HCT116 (cell line): ENCODE results near the gene LRRK1. TPM values are rescaled to one million over a fixed set of nuclear protein-coding genes. Genes with fewer than 3 reads are reported as not detected.

ENCODE experiments used
- ATAC-seq: fragments of 200-7000 bp; cut with Tn5 transposase; 2 replicates; pipeline ENCODE4 v1.9.1; 2020; ENCODE audit warnings: mild to moderate bottlenecking, moderate library complexity
- BruUV-seq: library from RNA; stranded (reverse); fragments of 400-500 nt; replicated peaks from 2 replicates; lab custom pipeline; 2021; lab: Mats Ljungman, UMichigan
- CTCF ChIA-PET: fragments of 300-600 bp; sonication (Branson Sonifier 250); formaldehyde crosslinking; loops from one replicate; lab custom pipeline; 2021; ENCODE audit warnings: antibody characterized with exemption; lab: Charles Lee
- POLR2A ChIA-PET: fragments of 300-600, 350-600 bp; sonication (Branson Sonifier 250); formaldehyde crosslinking; loops from one replicate; lab custom pipeline; 2021; ENCODE audit warnings: antibody characterized with exemption; lab: Charles Lee
- RAD21 ChIA-PET, 2 experiments: fragments of 300-600 bp; sonication (Branson Sonifier 250); formaldehyde crosslinking; loops; one replicate each; lab custom pipeline; 2023; ENCODE audit warnings: low total read pairs in 2 of 2; ENCODE audit not compliant: uncharacterized antibody in 2 of 2, unreplicated experiment in 2 of 2, low non-redundant PET in 1 of 2; lab: Charles Lee
- DNase-seq: peaks from one replicate; pipeline ENCODE4 v3.0.0-alpha.2; 2010; ENCODE audit warnings: low read depth, low spot score
- H2AFZ ChIP-seq: fragments of 200-600 bp; shearing (Covaris generic), sonication (generic); 2 replicates; pipeline ENCODE4 v1.6.1; 2017; ENCODE audit warnings: low read depth, mixed run types, mixed read lengths, antibody characterized with exemption, low read length; ENCODE audit not compliant: poor library complexity, severe bottlenecking
- H3K27ac ChIP-seq: 2 replicates; pipeline ENCODE4 v1.5.1; 2012; ENCODE audit warnings: low read depth, low read length
- H3K27me3 ChIP-seq: fragments of 200-600 bp; sonication (generic); 2 replicates; pipeline ENCODE4 v1.6.1; 2016; ENCODE audit warnings: mixed run types, low read length, mixed read lengths; ENCODE audit not compliant: insufficient read depth
- H3K36me3 ChIP-seq, 2 experiments: fragments of 200-500 bp in 1 of 2; fragments of 200-600 bp in 1 of 2; sonication (Bioruptor generic) in 1 of 2; sonication (generic) in 1 of 2; 2 replicates each; pipeline versions ENCODE4 v1.5.1 to v1.6.1; 2014 to 2016; ENCODE audit warnings: low read length in 2 of 2, inconsistent platforms in 1 of 2, mixed read lengths in 1 of 2, mixed run types in 1 of 2; ENCODE audit not compliant: insufficient read depth in 2 of 2, control insufficient read depth in 1 of 2
- H3K4me1 ChIP-seq, 2 experiments: fragments of 200-600 bp in 1 of 2; sonication (generic) in 1 of 2; 2 replicates each; pipeline versions ENCODE4 v1.5.1 to v1.6.1; 2012 to 2017; ENCODE audit warnings: low read length in 2 of 2, inconsistent platforms in 1 of 2, mild to moderate bottlenecking in 1 of 2, mixed read lengths in 1 of 2, mixed run types in 1 of 2, moderate library complexity in 1 of 2; ENCODE audit not compliant: insufficient read depth in 2 of 2, control insufficient read depth in 1 of 2
- H3K4me2 ChIP-seq: fragments of 200-600 bp; sonication (generic); 2 replicates; pipeline ENCODE4 v1.6.1; 2017; ENCODE audit warnings: mixed run types, low read length, mixed read lengths
- H3K4me3 ChIP-seq, 2 experiments: fragments of 200-600 bp in 1 of 2; sonication (generic) in 1 of 2; replicated peaks in 1 of 2; 2 replicates each; pipeline ENCODE4 v1.5.1; 2011 to 2016; ENCODE audit warnings: low read length in 2 of 2, control low read depth in 1 of 2, low read depth in 1 of 2, mild to moderate bottlenecking in 1 of 2, mixed read lengths in 1 of 2, mixed run types in 1 of 2
- H3K79me2 ChIP-seq: fragments of 200-600 bp; sonication (generic); 2 replicates; pipeline ENCODE4 v1.6.1; 2017; ENCODE audit warnings: mild to moderate bottlenecking, mixed run types, low read length, moderate library complexity, mixed read lengths; ENCODE audit not compliant: insufficient read depth
- H3K9ac ChIP-seq: fragments of 200-600 bp; sonication (generic); 2 replicates; pipeline ENCODE4 v1.6.1; 2016; ENCODE audit warnings: low read length, mixed read lengths
- H3K9me2 ChIP-seq: fragments of 200-600 bp; sonication (generic), shearing (Covaris generic); 2 replicates; pipeline ENCODE4 v1.6.1; 2017; ENCODE audit warnings: mixed run types, mild to moderate bottlenecking, moderate library complexity; ENCODE audit not compliant: insufficient read depth
- H3K9me3 ChIP-seq, 2 experiments: fragments of 200-500 bp in 1 of 2; fragments of 200-600 bp in 1 of 2; sonication (Bioruptor generic) in 1 of 2; sonication (generic) in 1 of 2; 2 replicates each; pipeline ENCODE4 v1.6.1; 2014 to 2017; ENCODE audit warnings: low read length in 2 of 2, mixed read lengths in 2 of 2, inconsistent platforms in 1 of 2, low read depth in 1 of 2, mild to moderate bottlenecking in 1 of 2, mixed run types in 1 of 2, moderate library complexity in 1 of 2; ENCODE audit not compliant: control insufficient read depth in 1 of 2, insufficient read depth in 1 of 2
- H4K20me1 ChIP-seq: fragments of 200-600 bp; sonication (generic), shearing (Covaris generic); 2 replicates; pipeline ENCODE4 v1.6.1; 2017; ENCODE audit warnings: mixed run types, mild to moderate bottlenecking, moderate library complexity; ENCODE audit not compliant: insufficient read depth
- CEBPB ChIP-seq: IDR thresholded peaks from 2 replicates; pipeline ENCODE4 v1.6.1; 2012; ENCODE audit warnings: low read depth
- CTCF ChIP-seq, 3 experiments: fragments of 200-600 bp in 1 of 3; sonication (generic) in 1 of 3; IDR thresholded peaks in 2 of 3; conservative IDR thresholded peaks in 1 of 3; 2 replicates each; pipeline ENCODE4 v1.5.1; 2012 to 2017; ENCODE audit warnings: low read depth in 2 of 3, low read length in 2 of 3, antibody characterized with exemption in 1 of 3, borderline replicate concordance in 1 of 3, control low read depth in 1 of 3, mild to moderate bottlenecking in 1 of 3, mixed read lengths in 1 of 3, mixed run types in 1 of 3, moderate library complexity in 1 of 3; ENCODE audit not compliant: insufficient read depth in 1 of 3
- EGR1 ChIP-seq: IDR thresholded peaks from 2 replicates; pipeline ENCODE4 v1.6.1; 2012; ENCODE audit warnings: low read depth
- EZH2 ChIP-seq: fragments of 200-600 bp; sonication (generic); IDR thresholded peaks from 2 replicates; pipeline ENCODE4 v1.6.1; 2017; ENCODE audit warnings: antibody characterized with exemption, mixed run types
- EZH2phosphoT487 ChIP-seq: fragments of 200-600 bp; IDR thresholded peaks from 2 replicates; pipeline ENCODE4 v1.6.1; 2018; ENCODE audit warnings: antibody characterized with exemption, borderline replicate concordance
- JUND ChIP-seq: IDR thresholded peaks from 2 replicates; pipeline ENCODE4 v1.6.1; 2012
- POLR2A ChIP-seq: IDR thresholded peaks from 2 replicates; pipeline ENCODE4 v1.7.0; 2011; ENCODE audit warnings: borderline replicate concordance; ENCODE audit not compliant: insufficient read depth, insufficient read length; ENCODE audit errors: extremely low read depth
- RAD21 ChIP-seq: IDR thresholded peaks from 2 replicates; pipeline ENCODE4 v1.6.1; 2012; ENCODE audit warnings: low read depth, mild to moderate bottlenecking
- SRF ChIP-seq: IDR thresholded peaks from 2 replicates; pipeline ENCODE4 v1.6.1; 2012; ENCODE audit warnings: low read depth
- YY1 ChIP-seq: IDR thresholded peaks from 2 replicates; pipeline ENCODE4 v1.6.1; 2011; ENCODE audit warnings: low read length, low read depth, moderate library complexity, mild to moderate bottlenecking; ENCODE audit not compliant: insufficient replicate concordance; ENCODE audit errors: extremely low read depth
- intact Hi-C: fragments of 100-400 bp; cut with micrococcal nuclease; formaldehyde crosslinking; loops from 2 replicates; pipeline ENCODE4 v1.10.0; 2022
- total RNA-seq: library from RNA; stranded (reverse); gene quantifications from one replicate; pipeline ENCODE4 v1.2.1, GENCODE V29; 2021; ENCODE audit not compliant: unreplicated experiment
- TF ChIP-seq, protein P1 (sequence below): IDR thresholded peaks from 2 replicates; pipeline ENCODE4 v1.6.1; 2012
- TF ChIP-seq, protein P2 (sequence below): IDR thresholded peaks from 2 replicates; pipeline ENCODE4 v1.6.1; 2011; ENCODE audit warnings: mild to moderate bottlenecking, low read length, moderate library complexity; ENCODE audit not compliant: insufficient replicate concordance; ENCODE audit errors: extremely low read depth

Gene LRRK1
- total RNA-seq, 1 experiment from 2014 or later = 21.6 TPM

DNA sequence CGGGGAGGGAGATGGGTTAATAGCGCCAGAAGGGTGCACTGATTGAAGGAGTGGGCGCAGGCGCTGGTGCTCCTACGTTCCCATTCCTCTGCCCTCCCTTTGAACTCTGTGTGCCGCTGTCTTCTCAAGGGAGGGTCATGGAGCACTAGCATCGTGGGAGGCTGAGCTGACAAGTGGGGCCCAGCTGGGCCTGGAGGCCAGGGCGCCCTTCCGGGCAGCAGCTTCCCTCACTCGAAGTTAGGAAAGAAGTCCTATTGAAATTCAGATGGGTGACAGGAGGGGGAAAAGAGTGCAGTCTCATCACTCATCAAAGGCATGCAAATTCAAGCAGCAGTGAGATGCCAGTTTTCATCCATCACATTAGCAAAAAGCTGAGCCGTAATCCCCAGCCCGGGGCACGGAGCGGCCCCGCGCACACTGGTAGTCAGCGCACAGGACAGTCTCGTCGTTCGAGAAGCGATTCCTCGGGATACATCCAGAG lies 128.2 kb downstream of the LRRK1 start:
- no peaks in the 10 kb centered on the region for H3K9me2 ChIP-seq
- no peaks in the 10 kb centered on the region for H3K79me2 ChIP-seq
- H3K27ac ChIP-seq = no peak overlapping the region
- CTCF ChIA-PET = interaction anchor here (0.6 kb wide), 1 partner anchor 35 kb away, joined by 6 read pairs; no protein-coding TSS in a partner anchor
- no peaks in the 10 kb centered on the region for H3K27me3 ChIP-seq
- TF ChIP-seq SRF (no peak), EZH2 (no peak), JUND (no peak), POLR2A (no peak), CTCF (IDR thresholded peaks at IDR 0.05 in 2 of 3, conservative IDR thresholded peaks at IDR 0.05 in 1 of 3; ENCODE audit: borderline replicate concordance in 1 of 3, insufficient read depth in 1 of 3, low read depth in 2 of 3, low read length in 2 of 3) (no peak), RAD21 (no peak), EZH2phosphoT487 (no peak), CEBPB (no peak), YY1 (no peak), EGR1 (no peak)
- TF ChIP-seq, protein P1, sequence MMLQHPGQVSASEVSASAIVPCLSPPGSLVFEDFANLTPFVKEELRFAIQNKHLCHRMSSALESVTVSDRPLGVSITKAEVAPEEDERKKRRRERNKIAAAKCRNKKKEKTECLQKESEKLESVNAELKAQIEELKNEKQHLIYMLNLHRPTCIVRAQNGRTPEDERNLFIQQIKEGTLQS = no peak
- TF ChIP-seq, protein P2, sequence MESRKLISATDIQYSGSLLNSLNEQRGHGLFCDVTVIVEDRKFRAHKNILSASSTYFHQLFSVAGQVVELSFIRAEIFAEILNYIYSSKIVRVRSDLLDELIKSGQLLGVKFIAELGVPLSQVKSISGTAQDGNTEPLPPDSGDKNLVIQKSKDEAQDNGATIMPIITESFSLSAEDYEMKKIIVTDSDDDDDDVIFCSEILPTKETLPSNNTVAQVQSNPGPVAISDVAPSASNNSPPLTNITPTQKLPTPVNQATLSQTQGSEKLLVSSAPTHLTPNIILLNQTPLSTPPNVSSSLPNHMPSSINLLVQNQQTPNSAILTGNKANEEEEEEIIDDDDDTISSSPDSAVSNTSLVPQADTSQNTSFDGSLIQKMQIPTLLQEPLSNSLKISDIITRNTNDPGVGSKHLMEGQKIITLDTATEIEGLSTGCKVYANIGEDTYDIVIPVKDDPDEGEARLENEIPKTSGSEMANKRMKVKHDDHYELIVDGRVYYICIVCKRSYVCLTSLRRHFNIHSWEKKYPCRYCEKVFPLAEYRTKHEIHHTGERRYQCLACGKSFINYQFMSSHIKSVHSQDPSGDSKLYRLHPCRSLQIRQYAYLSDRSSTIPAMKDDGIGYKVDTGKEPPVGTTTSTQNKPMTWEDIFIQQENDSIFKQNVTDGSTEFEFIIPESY = no peak
- TF ChIP-seq, all 23 proteins: peak for 0
- Histone ChIP-seq H3K36me3 (no peaks in the 10 kb centered on the region), H3K4me2 (no peak overlapping the region), H2AFZ (no peak overlapping the region), H3K9me3 (no peaks in the 10 kb centered on the region), H3K4me3 (no peak overlapping the region), H4K20me1 (no peaks in the 10 kb centered on the region), H3K4me1 (no peaks in the 10 kb centered on the region), H3K9ac (no peak overlapping the region)
- ChIA-PET RAD21 (no interaction called here), POLR2A (no interaction called here)
- ATAC-seq = no peak
- intact Hi-C loops = no loop called here
- DNase-seq = no peak
- BruUV-seq = no TSS peak
